CD4-positive, alpha-beta memory T cell (primary cell): ENCODE data around the gene THRA. TPM values are rescaled to one million over a fixed set of nuclear protein-coding genes. Genes with fewer than 3 reads are reported as not detected.

ENCODE experiments used
- CTCF ChIA-PET: fragments of 350-600 bp; sonication (Branson Sonifier 250); formaldehyde crosslinking; loops from one replicate; lab custom pipeline; 2021; ENCODE audit warnings: inconsistent platforms; ENCODE audit not compliant: partially characterized antibody; lab: Charles Lee
- POLR2A ChIA-PET: fragments of 350-600 bp; sonication (Branson Sonifier 250); formaldehyde crosslinking; loops from one replicate; lab custom pipeline; 2021; ENCODE audit not compliant: partially characterized antibody; lab: Charles Lee
- DNase-seq, 5 donors: peaks; one replicate each; pipeline versions ENCODE4 v3.0.0 to v3.0.0-alpha.2; 2020 to 2022; ENCODE audit warnings: mixed read lengths in 1 of 5
- H3K27ac ChIP-seq: one replicate; pipeline ENCODE4 v1.7.0; 2013; ENCODE audit warnings: low read depth, low read length
- H3K27me3 ChIP-seq: 2 replicates; pipeline ENCODE4 v1.7.0; 2013; ENCODE audit warnings: mild to moderate bottlenecking, low read length, moderate library complexity; ENCODE audit not compliant: insufficient read depth
- H3K36me3 ChIP-seq: 2 replicates; pipeline ENCODE4 v1.7.0; 2013; ENCODE audit warnings: mild to moderate bottlenecking, low read length, moderate library complexity; ENCODE audit not compliant: insufficient read depth
- H3K4me1 ChIP-seq: 2 replicates; pipeline ENCODE4 v1.7.0; 2013; ENCODE audit warnings: mild to moderate bottlenecking, low read length, moderate library complexity; ENCODE audit not compliant: insufficient read depth
- H3K4me3 ChIP-seq, 2 donors: one replicate each; pipeline ENCODE4 v1.7.0; 2013; ENCODE audit warnings: low read length in 2 of 2, mild to moderate bottlenecking in 1 of 2
- H3K9me3 ChIP-seq, 2 donors: one replicate each; pipeline ENCODE4 v1.7.0; 2013; ENCODE audit warnings: low read length in 2 of 2, control low read depth in 1 of 2; ENCODE audit not compliant: control insufficient read depth in 1 of 2
- H3K27ac Mint-ChIP-seq, 7 donors: one replicate each; pipeline ENCODE4 v1.8.0; 2020 to 2021; ENCODE audit warnings: mixed read lengths in 7 of 7, mild to moderate bottlenecking in 6 of 7, inconsistent platforms in 3 of 7, moderate library complexity in 3 of 7
- H3K27me3 Mint-ChIP-seq, 2 donors: one replicate each; pipeline ENCODE4 v1.8.0; 2020 to 2021; ENCODE audit warnings: mixed read lengths in 2 of 2
- H3K36me3 Mint-ChIP-seq, 2 donors: one replicate each; pipeline ENCODE4 v1.8.0; 2020 to 2021; ENCODE audit warnings: mixed read lengths in 2 of 2, inconsistent platforms in 1 of 2, mild to moderate bottlenecking in 1 of 2
- H3K4me1 Mint-ChIP-seq, 4 donors: one replicate each; pipeline ENCODE4 v1.8.0; 2020 to 2021; ENCODE audit warnings: mixed read lengths in 4 of 4, mild to moderate bottlenecking in 1 of 4
- H3K4me3 Mint-ChIP-seq, 8 donors: one replicate each; pipeline ENCODE4 v1.8.0; 2020 to 2021; ENCODE audit warnings: mixed read lengths in 8 of 8, mild to moderate bottlenecking in 7 of 8, moderate library complexity in 6 of 8, inconsistent platforms in 3 of 8
- H3K9me3 Mint-ChIP-seq, 8 donors: one replicate each; pipeline ENCODE4 v1.8.0; 2020 to 2021; ENCODE audit warnings: mixed read lengths in 8 of 8, mild to moderate bottlenecking in 5 of 8, inconsistent platforms in 3 of 8, moderate library complexity in 1 of 8
- intact Hi-C: fragments of 100-400 bp; cut with micrococcal nuclease; formaldehyde crosslinking; loops from one replicate; pipeline ENCODE4 v1.15.1; 2023
- polyA plus RNA-seq, 2 donors: library from polyadenylated mRNA; unstranded; fragments of 300-500 nt; fragmentation: Illumina TruSeq; gene quantifications; one replicate each; pipeline ENCODE4 v1.2.3, GENCODE V29; 2021
- total RNA-seq, 2 experiments: library from RNA; stranded (reverse); gene quantifications; one replicate each; pipeline ENCODE4 v1.2.3, GENCODE V29; 2021

The THRA gene
- total and polyA plus RNA-seq, 4 experiments from 2014 or later = 5.8 to 41.3 (median 23.9) TPM

DNA sequence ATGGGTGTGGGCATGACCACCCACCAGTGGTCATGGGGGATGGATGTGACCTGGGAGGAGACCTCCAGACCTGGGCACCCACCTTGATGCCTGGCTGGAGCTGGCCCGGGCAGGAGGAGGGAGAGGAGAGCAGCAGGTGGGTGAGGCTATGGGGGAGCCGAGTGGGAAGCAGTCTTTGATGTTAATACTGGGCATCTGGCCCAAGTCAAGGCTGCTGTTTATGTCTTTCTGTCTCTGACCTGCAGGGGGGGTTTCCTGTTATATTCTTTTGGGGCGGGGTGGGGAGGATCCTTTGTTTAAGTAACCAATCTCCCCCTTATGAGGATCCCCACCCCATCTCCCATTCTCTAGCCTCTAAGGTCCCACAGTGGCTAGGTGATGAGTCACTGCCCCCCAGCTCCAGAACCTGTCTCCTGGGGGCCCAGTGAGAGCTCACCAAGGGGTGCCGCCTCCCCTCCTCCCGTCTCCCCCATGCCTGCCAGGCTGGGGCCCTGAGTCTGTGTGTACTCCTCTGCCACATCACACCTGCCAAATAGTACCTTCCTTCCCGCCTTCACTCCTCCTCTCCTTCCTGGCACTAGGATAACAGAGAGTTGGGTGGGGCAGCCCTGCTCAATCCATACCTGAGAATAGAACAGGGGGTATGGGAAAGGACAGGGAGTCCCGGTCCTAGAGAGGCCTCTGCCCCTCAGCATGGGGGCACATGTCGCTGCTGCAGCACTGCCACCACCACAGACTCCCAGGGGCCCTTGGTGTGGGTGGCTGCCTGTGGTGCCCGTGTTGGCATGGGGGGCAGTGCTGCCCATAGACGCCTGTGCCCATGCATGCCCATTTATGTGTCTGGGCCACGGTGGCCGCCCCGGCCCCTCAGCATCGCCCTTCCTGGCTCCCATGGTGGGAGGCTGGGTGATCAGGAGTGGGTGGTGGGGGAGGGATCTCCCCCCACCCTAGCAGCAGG, 7.3 kb downstream of the THRA start:
- Histone ChIP-seq H3K9me3 (no peaks in the 10 kb centered on the region), H3K4me1 (peaks cover 77% of the 10 kb centered on the region), H3K4me3 (peak overlapping the region in 1 of 2 donors; percentile 47), H3K27me3 (no peaks in the 10 kb centered on the region), H3K27ac (peak overlapping the region; percentile 54), H3K36me3 (no peaks in the 10 kb centered on the region)
- peak; percentile 27 to 70 (median 41) for DNase-seq
- H3K4me3 Mint-ChIP-seq = peak overlapping the region; percentile 71 to 92 (median 88)
- H3K9me3 Mint-ChIP-seq = no peaks in the 10 kb centered on the region
- H3K27ac Mint-ChIP-seq = peak overlapping the region; percentile 90 to 96 (median 95)
- ChIA-PET POLR2A (interaction anchor here (1.1 to 15.8 kb wide), 9 partner anchors 13 to 99 kb away, joined by 3 to 304 read pairs (median 8); partner anchors contain the start of genes CASC3, MED24 and NR1D1), CTCF (interaction anchor here (1.2 to 26.4 kb wide), 7 partner anchors 11 to 57 kb away, joined by 3 to 543 read pairs (median 4); partner anchors contain the start of gene NR1D1)
- peaks cover 0 to 7% of the 10 kb centered on the region in 2 donors for H3K36me3 Mint-ChIP-seq
- intact Hi-C loops = loop anchor here (2.0 kb wide), 1 partner anchor 39 kb away; no protein-coding TSS in a partner anchor
- H3K27me3 Mint-ChIP-seq = no peaks in the 10 kb centered on the region
- peaks cover 46 to 80% (median 65%) of the 10 kb centered on the region in 4 donors for H3K4me1 Mint-ChIP-seq

DNA sequence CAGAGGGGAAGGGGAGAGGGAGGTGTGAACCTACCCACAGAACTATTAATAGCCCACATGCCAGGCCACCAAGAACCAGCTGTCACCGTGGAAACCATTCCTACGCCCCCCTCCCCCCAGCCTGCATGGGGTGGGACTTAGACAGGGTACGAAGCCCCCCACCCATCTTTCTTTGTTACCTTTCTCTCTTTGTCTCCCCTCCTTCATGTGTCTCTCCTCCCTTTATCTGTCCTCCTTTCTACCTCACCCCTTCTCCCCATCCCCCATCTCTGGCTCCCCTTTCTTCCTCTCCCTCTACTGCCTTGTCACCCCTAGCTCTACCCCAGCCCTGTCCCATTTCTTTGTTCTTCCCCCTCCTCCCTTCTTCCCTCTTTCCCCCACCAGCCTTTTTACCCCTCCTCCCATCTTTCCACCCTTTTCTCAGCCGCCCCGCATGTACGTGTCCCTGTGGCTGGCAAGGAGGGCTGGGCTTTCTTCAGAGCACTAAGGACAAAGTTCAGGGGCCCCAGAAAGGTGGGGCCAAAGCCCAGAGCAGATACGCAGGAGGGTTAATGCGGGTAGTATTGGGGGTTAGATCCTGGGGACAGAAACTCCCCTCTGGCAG, 8.0 kb downstream of the THRA start:
- H3K27ac ChIP-seq = peak overlapping the region; percentile 28
- Mint-ChIP-seq H3K36me3 (peaks cover 4 to 12% of the 10 kb centered on the region in 2 donors), H3K27ac (peak overlapping the region; percentile 66 to 95 (median 83)), H3K27me3 (no peaks in the 10 kb centered on the region), H3K4me1 (peaks cover 47 to 82% (median 66%) of the 10 kb centered on the region in 4 donors), H3K9me3 (no peaks in the 10 kb centered on the region), H3K4me3 (peak overlapping the region in 1 of 8 donors; percentile 41)
- H3K27me3 ChIP-seq = no peaks in the 10 kb centered on the region
- H3K4me3 ChIP-seq = no peak overlapping the region
- intact Hi-C loops = no loop called here
- no peaks in the 10 kb centered on the region for H3K36me3 ChIP-seq
- no peak for DNase-seq
- ChIA-PET CTCF (interaction anchor here (1.0 to 26.4 kb wide), 5 partner anchors 12 to 69 kb away, joined by 3 to 543 read pairs (median 3); partner anchors contain the start of genes CASC3 and NR1D1), POLR2A (interaction anchor here (2.3 to 15.8 kb wide), 3 partner anchors 7 to 41 kb away, joined by 9 to 304 read pairs (median 178); partner anchors contain the start of genes NR1D1 and THRA)
- no peaks in the 10 kb centered on the region for H3K9me3 ChIP-seq
- peaks cover 77% of the 10 kb centered on the region for H3K4me1 ChIP-seq

DNA sequence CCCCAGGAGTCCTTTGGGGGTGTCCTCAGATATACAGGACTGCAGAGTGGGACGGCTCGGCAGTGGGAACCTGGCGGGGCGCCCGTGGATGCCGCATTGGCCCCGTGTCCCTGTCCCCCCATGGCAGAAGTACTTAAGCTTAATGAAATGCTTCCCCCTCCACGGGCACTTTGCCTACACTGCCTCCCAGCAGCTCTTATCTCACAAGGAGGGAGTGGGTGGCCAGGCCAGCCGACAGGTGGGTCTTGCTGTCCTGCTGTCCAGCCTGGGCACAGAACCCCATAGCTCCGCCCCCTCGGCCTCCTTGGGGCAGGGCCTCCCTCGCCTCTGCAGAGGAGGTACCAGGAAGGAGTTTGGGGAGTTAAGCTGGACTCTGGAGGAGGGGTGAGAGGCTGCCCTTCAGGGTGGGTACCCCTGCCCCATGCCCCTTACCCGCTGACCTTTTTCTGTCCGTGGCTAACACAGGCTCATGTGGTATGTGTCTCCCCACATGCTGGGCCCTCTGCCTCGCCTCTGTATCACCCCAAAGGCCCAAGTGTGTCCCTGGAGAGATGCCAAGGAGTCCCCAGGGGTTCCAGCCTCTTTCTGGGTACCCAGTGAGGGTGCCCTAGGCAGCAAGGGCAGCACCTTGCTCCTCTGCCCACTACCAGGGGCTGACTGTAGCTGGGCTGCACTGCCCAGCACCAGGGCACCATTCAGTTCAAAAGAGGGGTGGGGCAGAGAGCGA, 8.7 kb downstream of the THRA start:
- CTCF ChIA-PET = interaction anchor here (1.0 to 26.4 kb wide), 5 partner anchors 13 to 68 kb away, joined by 3 to 543 read pairs (median 3); partner anchors contain the start of genes CASC3 and NR1D1

DNA sequence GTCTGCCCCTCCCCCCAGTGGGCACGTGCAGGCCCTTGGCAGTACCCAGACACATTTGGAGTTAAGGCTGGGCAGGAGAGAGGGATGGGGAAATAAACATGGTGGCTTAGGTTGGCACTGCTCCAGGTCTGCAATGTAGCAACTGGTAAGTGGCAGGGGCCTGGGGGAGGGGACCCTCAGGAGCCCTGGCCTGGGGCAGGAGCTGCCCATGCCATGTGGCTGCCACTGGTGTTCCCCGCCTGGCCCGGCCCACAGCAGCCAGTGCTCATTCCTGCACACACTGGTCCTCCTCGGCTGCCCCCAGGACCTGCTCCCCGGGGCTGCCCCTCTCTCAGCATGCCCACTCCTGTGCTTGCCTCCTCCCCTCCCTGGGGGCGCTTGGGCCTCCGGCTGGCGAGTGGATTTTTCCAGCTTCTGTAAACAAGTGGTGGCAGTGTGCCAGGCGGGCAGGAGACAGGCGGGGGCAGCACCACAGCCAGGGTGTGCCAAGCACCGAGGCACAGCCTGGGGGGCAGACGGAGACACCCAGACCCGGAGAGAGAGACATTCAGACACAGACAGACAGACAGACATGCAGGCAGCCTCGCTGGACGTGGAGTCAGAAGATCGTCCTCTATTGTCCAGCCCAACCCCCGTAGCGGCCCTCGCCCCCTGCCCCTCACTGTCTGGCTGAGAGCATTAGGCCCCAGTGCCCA, 9.4 kb downstream of the THRA start:
- H3K4me3 Mint-ChIP-seq = no peak overlapping the region
- DNase-seq = no peak
- ChIA-PET CTCF (interaction anchor here (1.2 to 26.4 kb wide), 4 partner anchors 8 to 35 kb away, joined by 3 to 543 read pairs (median 96); partner anchors contain the start of genes NR1D1 and THRA), POLR2A (interaction anchor here (0.9 to 15.8 kb wide), 4 partner anchors 9 to 68 kb away, joined by 3 to 304 read pairs (median 94); partner anchors contain the start of genes CASC3, NR1D1 and THRA)
- H3K27ac ChIP-seq = no peak overlapping the region
- peaks cover 70% of the 10 kb centered on the region for H3K4me1 ChIP-seq
- no peaks in the 10 kb centered on the region for H3K36me3 ChIP-seq
- H3K4me1 Mint-ChIP-seq = peaks cover 44 to 77% (median 62%) of the 10 kb centered on the region in 4 donors
- H3K9me3 ChIP-seq = no peaks in the 10 kb centered on the region
- no peaks in the 10 kb centered on the region for H3K27me3 ChIP-seq
- H3K27me3 Mint-ChIP-seq = no peaks in the 10 kb centered on the region
- intact Hi-C loops = no loop called here
- peaks cover 4 to 15% of the 10 kb centered on the region in 2 donors for H3K36me3 Mint-ChIP-seq
- peak overlapping the region in 1 of 7 donors; percentile 48 for H3K27ac Mint-ChIP-seq
- H3K9me3 Mint-ChIP-seq = peaks cover 0 to 1% (median 0%) of the 10 kb centered on the region in 8 donors
- H3K4me3 ChIP-seq = no peak overlapping the region

More for the DNA sequence above, 8.7 kb downstream of the THRA start:
- Mint-ChIP-seq H3K36me3 (peaks cover 4 to 14% of the 10 kb centered on the region in 2 donors), H3K9me3 (peaks cover 0 to 1% (median 0%) of the 10 kb centered on the region in 8 donors), H3K27me3 (no peaks in the 10 kb centered on the region), H3K4me3 (no peak overlapping the region), H3K4me1 (peaks cover 47 to 82% (median 67%) of the 10 kb centered on the region in 4 donors), H3K27ac (peak overlapping the region in 5 of 7 donors; percentile 19 to 95 (median 83))
- Histone ChIP-seq H3K27ac (peak overlapping the region; percentile 28), H3K4me1 (peaks cover 77% of the 10 kb centered on the region), H3K4me3 (no peak overlapping the region), H3K9me3 (no peaks in the 10 kb centered on the region), H3K27me3 (no peaks in the 10 kb centered on the region), H3K36me3 (no peaks in the 10 kb centered on the region)
- no peak for DNase-seq
- POLR2A ChIA-PET = interaction anchor here (2.3 to 15.8 kb wide), 3 partner anchors 8 to 40 kb away, joined by 9 to 304 read pairs (median 178); partner anchors contain the start of genes NR1D1 and THRA
- intact Hi-C loops = no loop called here

DNA sequence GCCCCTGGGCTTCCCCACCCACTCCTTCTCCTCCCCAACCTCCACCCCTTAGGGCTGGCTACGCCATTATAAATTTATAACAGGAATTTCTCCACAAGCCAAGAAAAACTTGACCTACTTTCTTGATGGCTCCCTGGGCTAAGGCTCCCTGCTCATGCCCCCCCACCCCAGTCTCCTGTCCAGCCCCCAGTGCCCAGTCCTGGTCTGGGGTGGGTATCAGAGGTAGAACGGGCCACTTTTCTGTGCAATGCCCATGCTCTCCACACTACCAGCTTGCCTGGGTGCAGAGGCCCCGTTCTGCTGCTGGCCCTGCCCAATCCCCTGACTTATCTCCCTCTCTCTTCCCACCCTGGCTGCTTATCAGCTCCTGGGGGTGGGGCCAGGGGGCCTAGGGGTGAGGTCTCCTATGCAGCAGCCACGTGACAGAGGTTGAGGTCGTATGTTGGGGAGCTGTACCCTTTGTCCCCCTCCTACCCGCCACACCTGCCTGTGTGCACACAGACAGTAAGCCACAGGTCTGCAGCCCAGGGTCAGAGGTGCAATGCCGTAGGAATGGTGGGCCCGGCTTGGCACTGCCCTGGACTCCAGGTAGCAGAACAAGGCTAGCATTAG, 10.1 kb downstream of the THRA start:
- H3K27ac ChIP-seq = no peak overlapping the region
- Mint-ChIP-seq H3K27ac (peak overlapping the region in 3 of 7 donors; percentile 19 to 81 (median 61)), H3K36me3 (peaks cover 6 to 21% of the 10 kb centered on the region in 2 donors), H3K27me3 (no peaks in the 10 kb centered on the region), H3K9me3 (peaks cover 0 to 1% (median 0%) of the 10 kb centered on the region in 8 donors), H3K4me1 (peaks cover 38 to 71% (median 56%) of the 10 kb centered on the region in 4 donors), H3K4me3 (no peak overlapping the region)
- no peak overlapping the region for H3K4me3 ChIP-seq
- no peaks in the 10 kb centered on the region for H3K36me3 ChIP-seq
- no peaks in the 10 kb centered on the region for H3K27me3 ChIP-seq
- H3K9me3 ChIP-seq = no peaks in the 10 kb centered on the region
- POLR2A ChIA-PET = interaction anchor here (0.8 to 15.8 kb wide), 5 partner anchors 10 to 68 kb away, joined by 3 to 304 read pairs (median 9); partner anchors contain the start of genes CASC3, NR1D1 and THRA
- intact Hi-C loops = no loop called here
- DNase-seq = no peak
- CTCF ChIA-PET = interaction anchor here (0.6 to 26.4 kb wide), 10 partner anchors 8 to 63 kb away, joined by 3 to 543 read pairs (median 20); partner anchors contain the start of genes MED24, NR1D1 and THRA
- H3K4me1 ChIP-seq = peaks cover 63% of the 10 kb centered on the region
